Activated T-helper 1 cell treated with Interleukin-2 at 50 U/mL for 16 hours (primary cell): ENCODE results near the gene PKIB.
"Not testable (repeated sequence)": the region's sequence is repeated elsewhere in the genome, so short reads cannot be mapped to it uniquely, and the experiment has no call there.

Experiments
- DNase-seq: peaks from one replicate; pipeline ENCODE4 v3.0.0-alpha.2; 2020; ENCODE audit warnings: low read depth

The PKIB gene

DNA sequence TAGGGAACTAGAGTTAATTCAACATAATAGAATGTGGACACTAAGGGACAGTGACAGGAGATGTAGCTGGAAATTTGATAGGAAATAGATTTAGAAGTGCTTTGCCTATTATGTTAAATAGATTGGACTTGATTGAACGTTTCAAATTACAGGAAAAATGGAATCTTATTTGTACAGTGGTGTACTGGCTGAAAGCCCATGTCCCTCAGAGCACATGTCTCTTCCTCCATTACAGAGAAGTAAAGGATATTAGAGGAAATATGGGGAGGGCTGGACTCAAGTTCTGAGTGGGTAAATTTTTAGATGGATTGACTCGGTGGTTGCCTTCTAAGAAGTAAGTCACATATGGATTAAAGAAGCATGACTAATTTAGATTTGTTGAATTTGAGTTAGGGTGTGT is 11.4 kb downstream of the PKIB start:
- no peak for DNase-seq

DNA sequence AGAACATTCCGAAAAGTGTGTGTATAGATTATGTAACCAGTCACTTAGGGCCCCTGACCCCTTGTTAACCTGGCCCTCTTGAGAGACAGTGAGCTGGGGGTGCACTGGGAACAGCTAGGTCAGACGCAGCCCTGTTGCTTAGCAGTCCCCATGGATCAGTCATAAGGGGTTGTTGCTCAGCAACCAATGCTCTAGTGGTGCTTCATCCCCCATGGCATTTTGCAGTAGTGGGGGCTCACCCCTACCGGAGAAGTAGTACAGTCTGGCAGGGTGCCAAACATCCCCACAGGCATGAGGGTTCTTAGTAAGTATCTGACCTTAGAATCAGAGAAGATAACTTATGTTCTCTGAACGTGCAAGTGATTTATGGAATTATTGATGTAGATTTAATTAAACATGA is 12.3 kb downstream of the PKIB start:
- no peak for DNase-seq

DNA sequence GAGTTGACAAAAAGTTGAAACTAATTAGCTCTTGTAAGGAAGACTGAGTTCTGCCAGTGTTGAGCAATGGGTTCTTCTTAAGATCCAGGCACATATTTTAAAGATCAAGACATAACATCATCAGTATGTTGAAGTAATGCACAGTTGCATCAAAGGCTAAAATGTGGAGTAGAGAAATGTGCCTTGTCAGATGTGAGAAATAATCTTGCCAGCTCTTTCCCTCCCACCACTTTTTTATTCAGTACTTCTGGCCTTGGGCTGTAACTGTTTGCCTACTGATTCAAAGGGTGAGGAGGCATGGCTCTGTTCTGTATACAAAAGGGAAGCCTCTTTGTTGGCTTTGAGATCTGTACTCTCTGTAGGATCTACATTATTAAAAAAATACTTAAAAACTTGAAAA is 13.1 kb downstream of the PKIB start:
- no peak for DNase-seq

DNA sequence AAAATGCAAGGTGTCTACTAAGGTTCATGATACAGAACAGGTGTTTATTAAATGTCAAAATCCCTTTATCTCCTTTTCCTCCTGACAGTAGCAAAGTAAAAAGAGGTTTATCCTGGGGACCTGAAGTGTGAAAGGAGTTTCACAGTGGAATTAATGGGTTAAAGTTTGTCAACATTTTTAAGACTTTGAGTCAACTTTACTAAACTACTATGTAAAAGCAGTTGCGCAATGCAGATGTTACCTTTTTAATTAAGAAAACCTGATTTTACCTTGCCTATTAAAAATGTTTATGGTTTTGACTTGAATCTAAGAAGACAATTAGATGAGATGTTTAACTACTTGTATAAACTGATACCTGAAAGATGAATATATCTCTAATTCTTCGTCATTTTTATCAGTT is 14.6 kb downstream of the PKIB start:
- DNase-seq: no peak

DNA sequence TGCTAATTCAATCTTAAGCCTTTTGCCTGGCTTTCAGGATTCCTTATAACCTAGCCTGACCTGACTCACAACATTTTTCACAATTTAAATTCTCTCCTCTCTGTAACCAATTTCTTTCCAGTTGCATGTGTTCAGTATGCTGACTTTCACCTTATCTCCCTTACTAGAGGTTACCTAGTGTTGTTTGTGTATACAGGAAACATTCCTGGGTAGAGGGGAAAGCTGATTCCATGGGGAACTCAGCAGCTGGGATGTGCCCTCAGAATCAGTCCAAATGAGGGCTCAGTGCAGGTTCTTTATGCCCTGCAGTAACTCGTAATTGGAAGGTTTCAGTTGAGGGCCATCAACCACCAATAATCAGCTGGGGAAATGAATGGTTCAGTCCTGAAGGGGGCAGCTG is 18.5 kb downstream of the PKIB start:
- DNase-seq: no peak

DNA sequence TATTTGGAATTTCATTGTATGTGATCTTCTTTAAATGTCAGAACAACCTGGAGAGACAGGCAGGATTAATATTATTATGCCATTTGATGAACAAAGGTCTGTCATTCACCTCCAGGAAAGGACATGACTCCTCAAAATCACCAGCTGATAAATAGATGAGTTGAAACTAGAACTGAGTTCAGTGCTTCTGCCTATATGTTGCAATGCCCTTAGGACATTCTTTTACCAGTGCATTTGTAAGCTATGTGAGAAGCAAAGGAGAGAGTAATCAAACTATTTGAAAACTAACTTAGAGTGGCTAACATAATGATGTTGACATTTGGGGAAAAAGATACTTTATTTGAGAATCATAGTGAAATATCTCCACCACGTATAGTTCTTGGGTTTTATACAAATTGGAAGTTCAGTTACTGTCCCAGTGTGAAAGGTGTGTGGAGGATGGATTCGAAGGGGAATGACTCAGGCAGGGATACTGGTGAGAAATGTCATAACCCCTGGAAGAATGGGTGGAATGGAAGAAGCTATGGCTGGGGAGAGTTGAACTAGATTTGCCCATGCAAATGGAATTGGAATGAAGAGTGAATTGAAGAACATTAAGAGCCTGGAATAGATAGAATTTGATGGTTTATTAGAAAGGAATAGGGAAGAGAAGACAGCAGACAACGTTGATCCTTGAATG is 21.5 kb downstream of the PKIB start:
- DNase-seq: no peak

DNA sequence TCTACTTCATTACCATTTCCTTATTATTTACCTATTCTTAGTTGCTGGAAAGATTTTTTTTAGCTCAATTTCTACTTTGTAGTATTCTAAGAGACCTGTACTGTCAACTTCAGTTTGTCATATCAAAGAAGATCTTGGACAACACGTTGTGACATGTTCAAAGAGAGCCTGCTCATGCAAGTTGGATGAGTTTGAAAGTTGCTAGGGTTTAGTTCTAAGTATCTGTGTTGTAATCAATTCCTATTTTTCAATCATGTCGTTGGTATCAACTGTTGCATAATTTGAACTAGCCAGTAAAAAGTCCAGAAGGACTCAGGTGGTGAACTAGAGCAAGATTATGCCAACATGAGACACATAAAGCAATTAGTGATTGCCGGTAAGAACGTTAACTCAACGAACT is 30.2 kb downstream of the PKIB start:
- no peak for DNase-seq

DNA sequence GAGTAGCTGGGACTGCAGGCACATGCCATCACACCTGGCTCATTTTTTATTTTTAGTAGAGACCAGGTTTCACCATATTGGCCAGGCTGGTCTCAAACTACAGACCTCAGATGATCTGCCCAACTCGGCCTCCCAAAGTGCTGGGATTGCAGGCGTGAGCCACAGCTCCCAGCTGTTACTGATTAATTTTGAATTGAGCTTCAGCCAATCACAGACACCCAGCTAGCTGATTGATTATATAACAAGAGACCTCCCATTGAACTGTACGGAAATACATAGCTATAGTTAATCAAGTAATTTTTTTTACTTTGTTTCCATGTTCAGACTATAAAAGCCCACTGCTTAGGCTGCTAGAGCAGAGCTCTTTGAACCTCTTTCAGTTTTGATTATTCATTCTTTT is 31.6 kb downstream of the PKIB start:
- DNase-seq: no peak

DNA sequence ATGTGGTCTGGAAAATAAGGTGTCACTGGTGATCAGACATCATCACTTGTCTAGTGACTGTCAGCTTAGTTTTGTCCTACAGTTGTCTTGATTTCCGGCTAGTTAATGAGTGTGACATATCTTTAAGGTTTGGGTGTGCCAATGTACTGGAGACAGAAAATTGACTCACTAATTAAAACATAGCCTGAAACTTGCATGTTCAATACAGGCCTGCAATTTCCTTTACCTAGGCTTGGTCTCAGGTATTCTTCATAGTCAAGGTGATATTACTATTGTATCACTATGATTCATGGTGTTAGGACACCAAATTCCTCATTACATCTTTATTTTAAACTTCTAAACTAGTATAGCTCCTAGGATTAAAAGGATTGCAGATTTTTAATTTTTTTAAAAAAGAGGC is 32.4 kb downstream of the PKIB start:
- DNase-seq: not testable (repeated sequence)

DNA sequence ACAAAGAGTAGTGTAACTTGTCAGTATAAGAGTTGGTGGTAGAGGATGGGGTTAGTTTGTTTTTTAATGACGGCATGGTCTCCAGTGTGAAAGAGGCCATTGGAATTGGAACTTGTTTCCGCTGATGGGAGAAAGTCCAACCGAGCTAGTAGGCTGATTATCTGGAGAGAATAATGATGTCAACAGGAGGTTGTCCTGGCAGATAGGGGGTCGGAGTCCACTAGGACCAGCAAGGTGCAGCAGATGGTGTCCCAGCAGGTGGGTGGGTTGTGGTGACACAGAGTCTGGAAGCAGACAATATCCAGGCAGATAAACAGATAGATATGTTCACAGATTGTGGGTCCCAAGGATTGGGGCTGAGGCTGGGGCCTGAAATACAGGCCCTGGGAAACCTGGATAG is 35.1 kb downstream of the PKIB start:
- no peak for DNase-seq

DNA sequence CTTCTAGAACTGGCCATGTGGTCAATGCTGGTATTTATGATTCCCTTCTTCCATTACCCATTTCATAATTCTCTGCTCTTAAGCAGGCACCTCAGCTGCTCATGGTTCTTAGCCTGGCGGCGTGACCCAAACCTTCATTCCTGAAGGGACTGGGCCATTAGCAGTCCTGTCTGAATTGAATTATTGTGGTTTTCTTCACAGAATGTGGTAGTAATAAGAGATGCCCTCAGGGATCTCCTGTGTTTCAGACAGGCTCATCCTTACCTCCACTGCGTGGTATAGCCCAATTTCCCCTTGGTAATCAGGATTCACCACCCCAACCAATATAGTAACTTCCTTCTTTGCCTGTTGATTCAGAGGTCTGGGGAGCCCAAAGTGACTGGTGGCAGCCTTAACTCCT is 37.6 kb downstream of the PKIB start:
- no peak for DNase-seq

DNA sequence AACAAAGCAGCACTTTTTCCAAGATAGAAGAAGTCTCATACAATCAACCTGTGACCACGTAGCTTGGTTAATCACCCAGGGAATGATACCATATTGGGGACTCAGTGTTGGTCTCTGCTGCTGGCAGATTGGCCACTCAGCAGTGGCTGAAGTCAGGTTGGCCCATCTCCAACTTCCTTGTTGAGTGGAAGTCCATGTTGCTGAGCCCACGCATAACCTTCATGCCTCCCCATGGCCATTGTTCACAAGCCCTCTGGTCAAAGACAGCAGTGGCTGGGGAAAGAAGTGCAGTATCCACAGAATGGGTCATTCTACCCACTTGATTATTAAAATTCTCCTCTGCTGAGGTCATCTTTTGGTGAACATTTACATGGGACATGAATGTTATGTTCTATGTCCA is 38.5 kb downstream of the PKIB start:
- no peak for DNase-seq

DNA sequence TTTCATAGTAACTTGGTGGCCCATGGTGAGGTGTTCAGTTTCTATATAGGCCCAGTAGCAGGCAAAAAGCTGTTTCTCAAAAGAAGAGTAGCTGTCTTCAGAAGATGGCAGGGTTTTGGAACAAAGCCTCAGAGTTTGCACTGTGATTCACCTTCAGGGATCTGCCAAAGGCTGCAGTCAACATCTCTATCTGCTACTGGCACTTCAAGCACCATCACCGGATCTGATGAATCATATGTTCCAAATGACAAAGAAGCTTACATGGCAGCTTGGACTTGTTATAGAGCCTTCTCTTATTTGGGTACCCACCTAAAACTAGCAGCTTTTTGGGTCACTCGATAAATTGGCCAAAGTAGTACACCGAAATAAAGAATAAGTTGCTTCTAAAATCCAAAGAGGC is 39.5 kb downstream of the PKIB start:
- DNase-seq: no peak

DNA sequence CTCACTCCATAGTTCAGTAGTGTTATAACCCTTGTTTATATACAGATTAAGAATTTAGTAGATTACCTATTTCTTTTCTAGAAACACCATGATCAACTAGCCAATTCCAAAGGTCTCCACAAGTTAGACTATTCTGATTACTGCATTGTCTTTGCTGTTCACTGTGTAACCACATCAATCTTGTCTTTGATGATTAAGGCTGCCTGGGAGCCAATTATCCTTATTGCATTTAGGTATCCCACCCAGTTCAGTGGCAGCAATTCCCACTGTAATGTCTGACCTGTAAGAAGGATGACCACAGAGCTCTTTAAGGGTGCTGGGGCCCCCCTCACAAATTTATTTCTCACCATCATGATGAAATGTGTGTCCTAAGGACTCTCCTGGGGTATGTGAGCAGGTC is 40.2 kb downstream of the PKIB start:
- no peak for DNase-seq

DNA sequence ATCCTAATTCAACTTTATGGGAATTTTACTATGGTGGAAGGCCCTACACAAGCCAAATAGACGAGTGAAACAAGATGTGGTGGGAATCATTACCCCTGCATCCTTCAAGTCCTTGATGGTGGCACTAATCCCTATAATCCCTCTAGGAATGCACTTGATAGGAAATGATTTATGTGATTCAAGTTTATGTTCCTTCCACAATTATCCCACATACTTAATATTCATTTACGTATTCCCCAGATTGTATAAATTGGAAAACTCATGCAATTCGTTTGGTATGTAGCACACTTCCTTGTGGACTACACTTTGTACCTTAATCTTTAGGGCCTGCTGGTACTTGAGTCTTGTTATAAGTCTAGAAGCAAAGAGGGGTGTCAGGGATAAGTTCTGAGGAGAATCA is 40.8 kb downstream of the PKIB start:
- DNase-seq: no peak

DNA sequence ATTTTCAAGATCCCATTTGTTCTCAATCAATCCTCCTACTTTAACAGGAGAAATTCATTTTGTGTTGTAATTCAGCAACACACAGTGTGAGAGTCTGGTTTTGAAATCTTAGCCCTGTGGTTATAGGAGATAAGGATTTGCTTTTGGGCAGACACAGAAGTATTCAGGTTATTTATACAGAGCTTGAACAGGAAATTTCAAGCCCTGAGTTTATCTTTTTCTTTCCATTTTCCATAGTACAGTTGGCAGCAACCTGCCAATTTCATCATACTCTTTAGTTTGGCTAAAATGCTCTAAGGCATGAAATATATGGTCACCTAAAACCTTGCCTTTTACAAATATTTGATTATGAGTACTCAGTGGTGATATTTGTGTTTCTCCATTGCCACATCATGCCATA is 41.4 kb downstream of the PKIB start:
- DNase-seq: no peak

DNA sequence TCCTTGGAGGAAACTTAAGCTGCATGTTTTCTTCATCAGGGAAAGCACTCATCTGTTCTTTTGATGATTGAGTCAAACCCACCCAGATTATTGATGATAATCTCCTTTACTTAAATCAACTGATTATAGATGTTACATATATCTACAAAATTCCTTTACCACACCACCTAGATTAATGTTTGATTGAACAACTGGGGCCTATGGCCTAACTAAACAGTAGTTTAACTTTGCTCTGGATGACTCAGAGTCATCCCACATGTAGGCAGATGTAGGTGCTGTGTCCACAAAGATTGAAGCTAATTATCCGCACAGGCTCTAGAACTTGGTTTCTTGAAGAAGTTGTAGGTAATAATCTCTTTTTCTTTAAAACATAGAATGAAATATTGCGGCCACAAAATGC is 42.2 kb downstream of the PKIB start:
- DNase-seq: no peak

DNA sequence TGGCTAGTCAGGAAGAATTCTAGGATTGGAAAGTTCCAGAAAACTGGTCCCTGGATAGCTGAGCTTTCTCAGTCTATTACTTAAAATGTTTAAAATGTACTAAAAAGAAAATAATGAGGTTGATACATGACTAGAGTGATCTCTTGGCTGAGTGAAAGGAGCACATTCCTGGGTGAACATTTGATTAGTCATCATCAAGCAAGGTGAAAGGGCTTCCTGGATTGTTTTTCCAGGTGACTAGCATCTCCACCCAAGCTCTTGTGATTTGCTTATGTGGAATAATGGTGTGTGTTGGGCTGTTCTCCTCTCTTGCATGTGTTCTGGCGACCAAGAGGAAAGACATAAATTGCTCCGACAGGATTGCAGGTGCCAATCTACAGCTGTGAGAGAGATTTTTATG is 42.9 kb downstream of the PKIB start:
- no peak for DNase-seq

DNA sequence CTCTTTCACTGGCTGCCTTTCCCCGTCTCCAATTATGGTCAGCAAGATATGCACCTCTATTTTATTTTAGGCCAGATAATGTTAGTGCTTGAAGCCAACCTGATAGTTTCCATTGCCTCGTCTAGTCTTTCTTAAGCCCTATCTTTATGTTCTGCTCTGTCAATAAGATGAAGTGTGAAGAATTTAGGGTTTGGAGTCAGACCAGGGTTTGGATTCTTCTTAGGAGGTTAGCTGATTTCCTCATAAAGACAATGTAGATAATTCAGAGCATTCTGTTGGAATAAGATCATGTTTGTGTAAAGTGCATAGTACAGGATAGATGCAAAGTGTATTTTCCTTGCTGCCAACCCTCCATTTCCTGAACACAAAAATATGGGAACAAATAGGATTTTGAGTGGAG is 43.8 kb downstream of the PKIB start:
- DNase-seq: no peak

DNA sequence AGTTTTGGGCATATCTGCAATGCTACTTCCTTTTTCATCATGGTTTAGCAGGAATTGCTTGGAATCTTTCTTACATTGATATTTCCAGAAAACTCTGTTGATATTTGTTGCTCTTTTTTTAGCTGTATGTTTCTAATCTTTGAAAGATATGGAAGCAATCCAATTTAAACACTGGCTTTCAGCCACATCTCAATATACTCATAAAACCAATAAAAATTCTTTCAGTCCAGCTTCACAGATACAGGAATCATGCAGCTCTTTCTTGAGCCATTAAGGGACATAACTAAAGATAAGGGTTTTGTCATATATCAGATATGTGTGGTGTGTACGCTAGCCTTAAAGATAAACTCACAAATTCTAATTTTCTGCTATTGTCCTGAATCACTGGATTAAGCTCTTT is 47.4 kb downstream of the PKIB start:
- DNase-seq: no peak

DNA sequence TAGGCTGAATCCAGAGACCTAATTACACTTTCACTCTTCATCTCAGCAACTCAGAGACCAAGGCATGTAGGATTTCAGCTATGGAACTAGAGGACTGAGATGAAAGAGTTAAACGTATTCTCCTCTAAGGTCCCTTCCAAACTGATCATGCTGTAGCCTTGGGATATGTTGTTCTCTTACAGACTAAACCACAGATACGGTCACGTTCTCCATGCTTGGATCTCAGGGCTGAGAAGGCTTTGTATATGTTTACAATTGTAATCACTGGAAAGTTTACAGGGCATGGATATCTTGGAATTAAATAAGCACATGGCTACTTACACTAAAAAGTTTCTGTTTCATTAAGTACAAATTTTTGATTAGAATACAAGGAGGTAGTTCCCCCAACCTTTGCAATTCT is 50.1 kb downstream of the PKIB start:
- DNase-seq: no peak

DNA sequence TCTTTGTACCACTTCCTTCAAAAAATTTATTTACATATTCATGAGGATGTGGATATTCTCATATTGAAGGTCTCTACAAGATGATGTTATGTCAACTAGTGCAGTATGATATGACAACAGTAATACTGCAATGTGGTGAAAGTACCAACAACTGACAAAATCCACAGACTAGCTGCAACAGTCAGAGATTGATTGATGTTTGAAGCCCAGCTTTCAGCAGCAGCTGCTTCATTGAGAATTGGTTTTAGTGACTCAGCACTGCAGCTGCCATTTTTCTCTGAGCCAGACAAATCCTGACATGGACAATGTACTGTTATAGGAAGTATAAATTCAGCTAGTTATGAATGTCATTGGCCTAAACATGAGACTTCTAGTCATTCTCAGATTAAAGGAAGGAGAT is 53.8 kb downstream of the PKIB start:
- DNase-seq: no peak

DNA sequence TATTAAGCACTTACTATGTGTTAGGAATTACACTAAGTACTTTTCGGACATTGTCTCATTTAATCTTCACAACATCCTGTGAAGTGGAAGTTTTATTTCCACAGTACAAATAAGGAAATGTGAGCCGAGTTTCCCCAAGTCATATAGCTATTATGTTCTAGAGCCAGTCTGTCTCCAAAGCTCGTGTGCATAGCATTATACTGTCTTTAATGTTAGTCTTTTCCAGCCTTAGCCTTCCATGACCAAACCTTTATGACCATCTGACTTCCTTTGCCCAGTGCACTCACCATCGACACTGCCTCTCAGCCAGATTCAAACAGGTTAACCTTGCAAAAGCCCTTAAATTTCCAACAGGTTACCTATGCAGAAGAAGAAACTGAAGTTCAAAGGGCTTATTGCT is 55.7 kb downstream of the PKIB start:
- no peak for DNase-seq

DNA sequence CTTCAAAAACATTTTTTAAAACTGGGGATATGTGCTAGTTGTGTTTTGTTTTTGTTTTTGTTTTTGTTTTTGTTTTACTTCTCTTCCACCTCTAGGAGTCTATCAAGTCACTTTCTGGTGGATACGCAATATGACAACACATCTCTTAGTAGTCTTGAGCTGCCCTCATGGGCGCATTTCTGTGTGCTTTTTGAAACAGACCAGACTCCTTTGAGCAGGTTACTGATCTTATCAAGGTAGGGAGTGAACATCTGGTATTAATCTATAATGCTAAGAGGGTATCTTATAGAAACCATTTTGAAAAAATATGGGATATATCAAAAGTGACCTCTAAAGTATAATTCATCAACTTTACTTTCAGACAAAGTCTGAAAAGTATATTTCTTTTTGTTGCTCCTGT is 56.2 kb downstream of the PKIB start:
- DNase-seq: no peak

DNA sequence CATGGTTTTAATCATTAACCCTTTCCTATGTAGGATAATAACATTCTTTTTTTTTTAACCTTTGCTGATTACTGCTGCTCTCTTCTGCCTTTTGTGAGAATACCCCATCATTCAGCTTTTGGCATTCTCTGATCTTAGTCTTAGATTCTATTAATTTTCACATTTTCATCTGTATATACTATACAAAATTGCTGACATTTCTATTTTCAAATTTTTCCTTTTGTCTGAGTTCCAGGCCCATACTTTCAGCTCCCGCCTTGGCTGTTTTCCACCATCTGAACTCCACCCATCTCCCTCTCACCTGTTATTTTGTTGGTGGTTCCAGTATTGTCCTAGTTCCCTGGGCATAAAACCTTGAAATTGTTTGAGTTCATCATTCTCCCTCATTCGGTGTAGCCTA is 59.2 kb downstream of the PKIB start:
- DNase-seq: no peak
